GM18499 (cell line): ENCODE results near the gene SPATA7.
"Not testable (repeated sequence)": the region's sequence is repeated elsewhere in the genome, so short reads cannot be mapped to it uniquely, and the experiment has no call there.

Source experiments
- ATAC-seq: cut with Tn5 transposase; IDR thresholded peaks from one replicate; pipeline ENCODE4 v1.9.1; 2021; ENCODE audit warnings: moderate number of reproducible peaks; ENCODE audit not compliant: insufficient read depth, unreplicated experiment

SPATA7 gene

GRCh38 chr14:88385212-88386101, at the start of gene SPATA7:
TSS of gene SPATA7 (plus strand) at chr14:88385657. CDS start at chr14:88385819, 162 bp downstream.
- peak; percentile 96 for ATAC-seq

GRCh38 chr14:88340357-88340756, 45.1 kb upstream of the SPATA7 start:
- no peak for ATAC-seq

- no peak for ATAC-seq
Observed at GRCh38 chr14:88342980-88343379, 42.5 kb upstream of the SPATA7 start.

- no peak for ATAC-seq
Observed at GRCh38 chr14:88346048-88346639, 39.3 kb upstream of the SPATA7 start.

GRCh38 chr14:88348546-88348945, 36.9 kb upstream of the SPATA7 start:
- ATAC-seq: no peak

- ATAC-seq: no peak
Observed at GRCh38 chr14:88351966-88352691, 33.3 kb upstream of the SPATA7 start.

GRCh38 chr14:88352698-88353097, 32.8 kb upstream of the SPATA7 start:
- ATAC-seq: no peak

GRCh38 chr14:88354358-88354757, 31.1 kb upstream of the SPATA7 start:
- ATAC-seq: no peak

GRCh38 chr14:88359500-88359899, 26.0 kb upstream of the SPATA7 start:
- no peak for ATAC-seq

- ATAC-seq: no peak
Observed at GRCh38 chr14:88363644-88364043, 21.8 kb upstream of the SPATA7 start.

GRCh38 chr14:88364710-88365413, 20.6 kb upstream of the SPATA7 start:
- ATAC-seq: no peak

- no peak for ATAC-seq
Observed at GRCh38 chr14:88369496-88369895, 16.0 kb upstream of the SPATA7 start.

- ATAC-seq: no peak
Observed at GRCh38 chr14:88379706-88380343, 5.6 kb upstream of the SPATA7 start.

GRCh38 chr14:88380405-88380804, 5.1 kb upstream of the SPATA7 start:
- ATAC-seq: no peak

- ATAC-seq: not testable (repeated sequence)
Observed at GRCh38 chr14:88381634-88382033, 3.8 kb upstream of the SPATA7 start.

GRCh38 chr14:88384718-88385117, 739 bp upstream of the SPATA7 start:
- no peak for ATAC-seq

- no peak for ATAC-seq
Observed at GRCh38 chr14:88386256-88386794, 868 bp downstream of the SPATA7 start.

- no peak for ATAC-seq
Observed at GRCh38 chr14:88388741-88389282, 3.4 kb downstream of the SPATA7 start.

GRCh38 chr14:88392609-88393008, 7.2 kb downstream of the SPATA7 start:
- no peak for ATAC-seq
